ENCODE data around the gene PREP.
"Not testable (repeated sequence)": the region's sequence is repeated elsewhere in the genome, so short reads cannot be mapped to it uniquely, and the experiment has no call there.

PREP gene

DNA sequence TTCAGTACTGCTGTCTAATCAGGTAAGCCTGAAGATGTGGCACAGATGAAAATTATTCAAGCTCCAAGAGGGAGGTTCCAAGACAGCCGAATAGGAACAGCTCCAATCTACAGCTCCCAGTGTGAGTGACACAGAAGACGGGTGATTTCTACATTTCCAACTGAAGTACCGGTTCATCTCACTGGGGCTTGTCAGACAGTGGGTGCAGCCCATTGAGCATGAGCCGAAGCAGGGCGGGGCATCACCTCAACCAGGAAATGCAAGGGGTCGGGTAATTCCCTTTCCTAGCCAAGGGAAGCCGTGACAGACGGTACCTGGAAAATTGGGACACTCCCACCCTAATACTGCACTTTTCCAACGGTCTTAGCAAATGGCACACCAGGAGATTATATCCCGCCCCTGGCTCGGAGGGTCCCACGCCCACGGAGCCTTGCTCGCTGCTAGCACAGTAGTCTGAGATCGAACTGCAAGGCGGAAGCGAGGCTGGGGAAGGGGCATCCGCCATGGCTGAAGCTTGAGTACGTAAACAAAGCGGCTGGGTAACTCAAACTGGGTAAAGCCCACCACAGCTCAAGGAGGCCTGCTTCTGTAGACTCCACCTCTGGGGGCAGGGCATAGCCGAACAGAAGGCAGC, 64.4 kb downstream of the PREP start:
- DNase-seq: not testable (repeated sequence)

- DNase-seq: no peak
These were observed 65.9 kb downstream of the PREP start for GRCh38 chr6:105336986-105337385.

- DNase-seq: no peak
These were observed 70.3 kb downstream of the PREP start for GRCh38 chr6:105332576-105332975.

DNA sequence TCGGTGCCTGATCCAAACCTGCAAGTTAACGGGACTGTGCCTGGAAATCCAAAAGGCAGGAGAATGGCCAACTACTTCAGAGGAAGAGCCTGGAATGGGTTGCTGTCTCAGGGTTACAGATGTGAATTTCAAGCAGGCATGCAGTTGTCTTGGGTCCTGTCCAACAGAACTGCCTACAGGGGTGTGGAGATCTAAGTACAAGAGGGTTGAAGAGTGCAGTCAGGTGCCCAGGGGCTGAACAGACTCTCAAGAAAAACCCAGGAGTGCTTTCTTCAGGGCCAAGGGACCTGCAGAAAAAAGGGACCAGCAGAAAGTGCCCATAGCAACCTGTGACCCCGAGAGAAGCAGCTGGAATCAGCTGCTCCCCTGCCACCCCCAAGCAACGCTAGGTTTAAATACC, 71.0 kb downstream of the PREP start:
- no peak for DNase-seq

GRCh38 chr6:105330913-105331312, 72.0 kb downstream of the PREP start:
- no peak for DNase-seq

- no peak for DNase-seq
These were observed 72.5 kb downstream of the PREP start for GRCh38 chr6:105330364-105330763.

GRCh38 chr6:105326833-105327770, 75.8 kb downstream of the PREP start:
- DNase-seq: peak; percentile 73

GRCh38 chr6:105326216-105326615, 76.7 kb downstream of the PREP start:
- no peak for DNase-seq

GRCh38 chr6:105324386-105324950, 78.4 kb downstream of the PREP start:
- DNase-seq: peak; percentile 43

- no peak for DNase-seq
These were observed 80.2 kb downstream of the PREP start for GRCh38 chr6:105322499-105323225.

DNA sequence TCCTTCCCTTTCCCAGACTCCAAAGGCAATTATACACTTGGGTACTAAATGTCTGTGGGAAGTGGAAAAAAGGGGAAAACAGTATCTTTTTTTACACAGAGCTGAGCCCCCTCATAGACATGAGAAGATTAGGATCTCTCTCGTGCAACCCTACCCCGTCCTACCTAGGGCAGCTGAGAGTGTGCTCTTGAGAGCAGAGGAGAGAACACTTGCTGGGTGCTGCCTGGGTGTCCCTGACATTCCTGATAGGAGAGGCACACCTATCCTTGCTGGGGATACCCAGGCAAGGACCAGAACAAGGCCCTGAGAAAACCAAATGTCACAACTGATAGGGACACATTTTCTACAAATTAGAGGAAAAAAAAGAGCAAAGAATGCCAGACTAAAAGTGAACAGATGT, 81.2 kb downstream of the PREP start:
- no peak for DNase-seq

DNA sequence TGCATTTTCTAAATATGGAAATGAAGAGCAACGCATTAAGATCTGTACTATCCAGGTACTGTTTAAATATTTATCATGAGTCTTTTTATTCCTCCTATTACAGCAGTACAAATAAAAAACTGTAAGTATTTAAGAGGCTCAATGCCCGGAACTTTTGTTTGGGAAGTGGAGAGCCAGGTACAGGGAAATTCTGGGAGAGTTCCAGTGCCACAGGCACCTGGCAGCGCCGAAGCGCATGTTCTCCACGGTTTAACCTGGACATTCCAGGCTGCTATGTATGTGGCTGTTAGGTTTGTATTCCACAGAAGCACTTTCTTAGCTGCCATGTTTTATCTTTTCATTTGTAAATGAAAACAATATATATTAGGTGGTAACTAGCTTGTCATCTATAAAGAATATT, 81.7 kb downstream of the PREP start:
- DNase-seq: no peak

DNA sequence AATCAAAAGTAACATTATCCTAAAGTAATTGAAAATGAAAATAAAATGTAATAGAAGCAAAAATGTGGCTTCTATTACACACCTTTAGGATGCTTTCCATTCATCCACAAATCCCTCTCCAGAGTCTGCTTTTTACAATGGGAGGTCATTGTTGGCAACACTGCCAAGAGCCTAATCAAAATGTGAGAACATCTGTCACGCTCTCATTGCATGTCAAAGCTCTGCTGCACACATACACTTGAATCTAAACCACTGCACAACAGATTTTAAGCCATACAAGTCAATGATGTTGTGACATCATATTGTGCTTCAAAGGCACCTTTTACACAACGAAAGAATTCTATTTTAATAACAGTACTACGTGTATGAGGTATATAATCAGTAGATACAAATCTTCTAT, 82.1 kb downstream of the PREP start:
- no peak for DNase-seq

GRCh38 chr6:105320271-105320670, 82.6 kb downstream of the PREP start:
- DNase-seq: no peak

GRCh38 chr6:105319331-105319730, 83.6 kb downstream of the PREP start:
- peak; percentile 66 for DNase-seq

- DNase-seq: peak; percentile 77
These were observed 84.2 kb downstream of the PREP start for GRCh38 chr6:105318660-105319059.

- DNase-seq: no peak
These were observed 85.0 kb downstream of the PREP start for GRCh38 chr6:105317607-105318533.

GRCh38 chr6:105313211-105313610, 89.7 kb downstream of the PREP start:
- DNase-seq: no peak

DNA sequence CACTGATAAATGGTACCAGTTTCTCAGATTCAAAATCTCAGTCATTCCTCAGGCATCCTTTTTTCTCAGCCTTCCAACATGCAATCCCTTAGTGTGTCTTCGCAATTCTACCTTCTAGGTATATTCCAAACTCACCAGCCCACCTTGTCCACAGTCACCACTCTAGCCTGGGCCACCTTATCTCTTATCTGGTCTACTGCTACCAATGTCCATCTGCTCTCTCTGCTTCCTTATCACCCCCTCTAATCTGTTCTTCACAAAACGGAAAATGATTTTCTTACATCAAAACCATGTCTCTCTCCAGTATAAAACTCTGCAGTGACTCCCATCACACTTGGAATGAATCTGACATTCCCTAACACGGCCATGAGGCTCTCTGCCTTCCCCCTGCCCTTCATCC, 91.9 kb downstream of the PREP start:
- no peak for DNase-seq

DNA sequence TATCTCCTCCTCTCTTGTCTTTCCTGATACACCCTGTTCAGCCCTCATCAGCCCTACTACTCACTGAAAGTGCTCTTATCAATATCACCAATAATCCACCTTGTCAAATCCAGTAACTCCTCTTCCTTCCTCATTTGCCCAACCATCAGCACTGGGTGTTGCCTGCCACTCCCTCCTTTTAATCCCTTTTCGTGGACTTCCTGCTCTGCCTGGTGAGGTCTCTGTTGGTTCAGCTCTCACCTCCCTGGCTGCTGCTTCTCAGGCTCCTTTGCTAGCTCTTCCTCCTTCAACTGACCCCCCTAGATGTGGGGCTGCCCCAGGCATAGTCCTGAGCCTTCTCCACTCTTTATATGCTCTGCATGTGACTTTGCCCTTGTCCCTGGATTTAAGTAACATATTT, 92.5 kb downstream of the PREP start:
- no peak for DNase-seq

DNA sequence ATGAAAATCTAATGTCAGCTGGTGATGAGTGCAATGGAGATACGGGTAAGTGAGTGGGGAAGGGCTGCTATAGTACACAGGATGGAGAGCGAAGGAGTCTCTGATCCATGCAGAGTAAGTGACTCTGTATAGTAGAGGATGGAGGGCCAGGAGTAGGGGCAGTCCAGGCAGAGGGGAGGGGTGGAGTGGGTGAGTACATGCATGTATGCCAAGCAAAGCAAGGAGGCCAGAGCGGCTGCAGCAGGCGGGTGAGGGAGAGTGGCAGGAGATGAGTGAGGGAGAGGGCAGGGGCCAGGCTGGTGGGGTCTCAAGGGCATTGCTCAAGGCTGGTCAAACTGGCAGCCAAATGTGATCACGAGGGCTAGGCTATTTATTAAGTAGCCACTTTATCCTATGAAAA, 94.0 kb downstream of the PREP start:
- no peak for DNase-seq

DNA sequence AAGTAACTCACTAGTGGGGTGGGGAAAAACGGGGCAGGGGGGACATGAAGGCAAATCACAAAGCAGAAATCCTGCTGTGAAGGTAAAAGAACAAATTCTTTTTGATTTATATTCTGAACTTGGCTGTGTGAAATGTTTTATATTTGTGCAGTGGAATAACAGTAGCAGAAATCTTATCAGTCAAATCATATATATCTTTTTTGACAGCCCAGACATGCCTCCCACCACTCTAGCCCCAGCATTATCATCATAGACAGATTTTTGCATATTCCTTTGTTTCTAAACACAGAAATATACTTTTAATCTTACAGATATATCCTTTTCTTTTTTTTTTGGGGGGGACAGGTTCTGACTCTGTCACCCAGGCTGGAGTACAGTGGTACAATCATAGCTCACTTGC, 97.4 kb downstream of the PREP start:
- no peak for DNase-seq

Data from fibroblast of skin of scalp (primary cell).